A673 (cell line): ENCODE data around the gene DRC7. TPM values are rescaled to one million over a fixed set of nuclear protein-coding genes. Genes with fewer than 3 reads are reported as not detected.
"Not testable (repeated sequence)": the region's sequence is repeated elsewhere in the genome, so short reads cannot be mapped to it uniquely, and the experiment has no call there.

Experiments used
- BruUV-seq: library from RNA; stranded (reverse); fragments of 400-500 nt; replicated peaks from 2 replicates; lab custom pipeline; 2021; lab: Mats Ljungman, UMichigan
- CTCF ChIA-PET: fragments of 300-600 bp; sonication (Branson Sonifier 250); formaldehyde crosslinking; loops from one replicate; lab custom pipeline; 2022; ENCODE audit warnings: antibody characterized with exemption; lab: Charles Lee
- POLR2A ChIA-PET: fragments of 300-600 bp; sonication (Branson Sonifier 250); formaldehyde crosslinking; loops from one replicate; lab custom pipeline; 2022; ENCODE audit warnings: antibody characterized with exemption; ENCODE audit not compliant: low non-redundant PET; lab: Charles Lee
- DNase-seq: peaks from one replicate; pipeline ENCODE4 v3.0.0-alpha.2; 2015; ENCODE audit warnings: low spot score
- H3K27ac ChIP-seq: fragments of 200-600 bp; sonication (generic); 2 replicates; pipeline ENCODE4 v1.5.1; 2016; ENCODE audit warnings: mixed run types, low read depth, mild to moderate bottlenecking, mixed read lengths, antibody characterized with exemption, low read length; ENCODE audit not compliant: poor library complexity, severe bottlenecking
- H3K27me3 ChIP-seq: fragments of 200-600 bp; sonication (generic); replicated peaks from 2 replicates; pipeline ENCODE4 v1.6.1; 2017; ENCODE audit warnings: mixed run types, low read depth, mild to moderate bottlenecking, mixed read lengths, antibody characterized with exemption, low read length; ENCODE audit not compliant: insufficient read depth, poor library complexity
- H3K36me3 ChIP-seq: fragments of 200-600 bp; sonication (generic); 2 replicates; pipeline ENCODE4 v1.6.1; 2016; ENCODE audit warnings: mixed run types, mild to moderate bottlenecking, mixed read lengths, antibody characterized with exemption, low read length; ENCODE audit not compliant: insufficient read depth, poor library complexity, severe bottlenecking
- H3K4me1 ChIP-seq: fragments of 200-600 bp; sonication (generic); 2 replicates; pipeline ENCODE4 v1.6.1; 2017; ENCODE audit warnings: mixed run types, mild to moderate bottlenecking, mixed read lengths, antibody characterized with exemption, low read length; ENCODE audit not compliant: insufficient read depth, poor library complexity, severe bottlenecking
- H3K4me3 ChIP-seq: fragments of 200-600 bp; sonication (generic); 2 replicates; pipeline ENCODE4 v1.5.1; 2016; ENCODE audit warnings: low read depth, mixed run types, mild to moderate bottlenecking, mixed read lengths, low read length; ENCODE audit not compliant: poor library complexity, severe bottlenecking
- H3K9me3 ChIP-seq: fragments of 200-600 bp; sonication (generic); 2 replicates; pipeline ENCODE4 v1.6.1; 2016; ENCODE audit warnings: mixed run types, low read depth, mild to moderate bottlenecking, mixed read lengths, antibody characterized with exemption, low read length; ENCODE audit not compliant: poor library complexity, severe bottlenecking
- CTCF ChIP-seq: fragments of 300-800, 200-600 bp; sonication (generic); conservative IDR thresholded peaks from 2 replicates; pipeline ENCODE4 v1.5.1; 2017; ENCODE audit warnings: low read depth, mild to moderate bottlenecking, antibody characterized with exemption, low read length, moderate library complexity, mixed read lengths
- EZH2 ChIP-seq: fragments of 200-600 bp; sonication (generic); IDR thresholded peaks from 2 replicates; pipeline ENCODE4 v1.6.1; 2017; ENCODE audit warnings: borderline replicate concordance, low read depth, mild to moderate bottlenecking, mixed read lengths, antibody characterized with exemption, low read length; ENCODE audit not compliant: poor library complexity, severe bottlenecking
- intact Hi-C: fragments of 100-400 bp; cut with micrococcal nuclease; formaldehyde crosslinking; loops from one replicate; pipeline ENCODE4 v1.10.0; 2022; ENCODE audit not compliant: unreplicated experiment
- total RNA-seq: library from RNA; stranded (reverse); gene quantifications from 2 replicates; pipeline ENCODE4 v1.2.3, GENCODE V29; 2021

The DRC7 gene
- total RNA-seq, 1 experiment from 2014 or later = not detected

GRCh38 chr16:57774705-57775285, 80.2 kb downstream of the DRC7 start:
- CTCF ChIA-PET = no interaction called here

GRCh38 chr16:57775661-57776469, 81.3 kb downstream of the DRC7 start:
- Histone ChIP-seq H3K4me1 (no peaks in the 10 kb centered on the region), H3K36me3 (peaks cover 77% of the 10 kb centered on the region), H3K27ac (peak overlapping the region; percentile 40), H3K27me3 (no peaks in the 10 kb centered on the region), H3K4me3 (no peak overlapping the region), H3K9me3 (no peaks in the 10 kb centered on the region)
- no peak for DNase-seq
- intact Hi-C loops = no loop called here
- no TSS peak for BruUV-seq
- TF ChIP-seq CTCF (no peak), EZH2 (no peak)
- ChIA-PET CTCF (interaction anchor here (1.2 kb wide), 1 partner anchor 20 kb away, joined by 3 read pairs; no protein-coding TSS in a partner anchor), POLR2A (no interaction called here)

More at GRCh38 chr16:57774705-57775285, 80.2 kb downstream of the DRC7 start:
- POLR2A ChIA-PET = no interaction called here
- DNase-seq = no peak
- Histone ChIP-seq H3K4me1 (no peaks in the 10 kb centered on the region), H3K27ac (peak overlapping the region; percentile 23), H3K27me3 (no peaks in the 10 kb centered on the region), H3K9me3 (no peaks in the 10 kb centered on the region), H3K4me3 (no peak overlapping the region), H3K36me3 (peaks cover 87% of the 10 kb centered on the region)
- intact Hi-C loops = no loop called here
- TF ChIP-seq EZH2 (no peak), CTCF (no peak)
- BruUV-seq = no TSS peak

GRCh38 chr16:57778658-57779057, 84.1 kb downstream of the DRC7 start:
- no peaks in the 10 kb centered on the region for H3K27me3 ChIP-seq
- peaks cover 73% of the 10 kb centered on the region for H3K36me3 ChIP-seq
- POLR2A ChIA-PET = no interaction called here
- H3K4me1 ChIP-seq = no peaks in the 10 kb centered on the region
- no peak for TF ChIP-seq EZH2
- no peak for TF ChIP-seq CTCF
- H3K27ac ChIP-seq = no peak overlapping the region
- H3K9me3 ChIP-seq = no peaks in the 10 kb centered on the region
- no TSS peak for BruUV-seq
- CTCF ChIA-PET = no interaction called here
- no peak for DNase-seq
- intact Hi-C loops = no loop called here
- H3K4me3 ChIP-seq = no peak overlapping the region

GRCh38 chr16:57779836-57780235, 85.2 kb downstream of the DRC7 start:
- not testable (repeated sequence) for BruUV-seq

More at GRCh38 chr16:57779836-57780235, 85.2 kb downstream of the DRC7 start:
- H3K27me3 ChIP-seq, DNase-seq, CTCF ChIA-PET, POLR2A ChIA-PET, H3K4me1 ChIP-seq, H3K27ac ChIP-seq, H3K9me3 ChIP-seq, H3K4me3 ChIP-seq, intact Hi-C loops: not testable (repeated sequence)
- H3K36me3 ChIP-seq = peaks cover 82% of the 10 kb centered on the region
